Pancreas (tissue), 10 donors: ENCODE data around the gene PAIP2. TPM values are rescaled to one million over a fixed set of nuclear protein-coding genes. Genes with fewer than 3 reads are reported as not detected.

Source experiments
- ATAC-seq, 4 donors: fragments of 200-7000 bp; cut with Tn5 transposase; one replicate each; pipeline versions ENCODE4 v1.8.0 to v1.9.1; 2020; ENCODE audit warnings: mild to moderate bottlenecking in 4 of 4, moderate library complexity in 4 of 4
- DNase-seq, 6 donors: peaks; one replicate each; pipeline ENCODE4 v3.0.0-alpha.2; 2020
- FAIRE-seq: peaks from 2 replicates; lab custom pipeline; 2012; peaks lifted over from hg19 to GRCh38; lab: Jason Lieb, UNC
- H3K27ac ChIP-seq, 4 donors: fragments of 200-600 bp; sonication (generic); 1 replicate in 3 of 4; 2 replicates in 1 of 4; pipeline versions ENCODE4 v1.5.0 to v1.8.0; 2020
- H3K27me3 ChIP-seq, 4 donors: fragments of 200-600 bp; one replicate each; pipeline ENCODE4 v1.8.0; 2021
- H3K36me3 ChIP-seq, 3 donors: fragments of 200-600 bp; sonication (generic) in 1 of 3; one replicate each; pipeline versions ENCODE4 v1.5.0 to v1.8.0; 2020 to 2021
- H3K4me1 ChIP-seq, 3 donors: fragments of 200-600 bp; one replicate each; pipeline ENCODE4 v1.8.0; 2021
- H3K4me3 ChIP-seq, 4 donors: fragments of 200-600 bp; sonication (generic) in 2 of 4; one replicate each; pipeline versions ENCODE4 v1.5.0 to v1.8.0; 2020 to 2021
- H3K9me3 ChIP-seq, 4 donors: fragments of 200-600 bp; one replicate each; pipeline ENCODE4 v1.8.0; 2021
- CTCF ChIP-seq, 4 donors: fragments of 200-600 bp; sonication (generic) in 3 of 4; IDR thresholded peaks; one replicate each; pipeline versions ENCODE4 v1.5.0 to v1.8.0; 2021; ENCODE audit warnings: antibody characterized with exemption in 4 of 4
- WGBS, 2 donors: extraction: QIAGEN DNeasy Blood & Tissue Kit; methylation state at CpG; one replicate each; pipeline ENCODE4 v1.1.7; 2013; 5-methylcytosine and 5-hydroxymethylcytosine counted together
- intact Hi-C, 3 donors: fragments of 100-400 bp; cut with DNase I; formaldehyde crosslinking; loops; one replicate each; pipeline versions ENCODE4 v1.11.1 to v1.14.2; 2022
- polyA plus RNA-seq, 2 donors: library from polyadenylated mRNA; stranded (reverse); fragments of 200-250 nt; gene quantifications; one replicate each; pipeline ENCODE4 v1.2.3, GENCODE V29; 2013
- total RNA-seq, 6 donors: library from RNA; stranded (reverse); fragmentation: NEBNext Ultra II Directional in 4 of 6; extraction: Animal tissue kit (Norgen Biotek cat#: 25700) in 4 of 6; gene quantifications; one replicate each; pipeline versions ENCODE4 v1.2.1 to v1.2.4, GENCODE V29; 2021 to 2023
- donor health status: healthy with polysubstance abuse.
- donor health status: DM: no; HTN: no; CAD: no; lungs with moderate emphysema.
- donor health status: DM: no; HTN: no; CAD: no.
- donor health status: control.
- donor health status: control.
- donor health status: Bipolar disorder and iron deficiency.
- donor health status: DM: yes; HTN: yes; CAD: no.
- donor health status: DM: no; HTN: no; CAD: no.
- donor health status: DM: no; HTN: no; CAD: no.
- donor health status: DM: yes; HTN: yes; CAD: no.

The PAIP2 gene
- total and polyA plus RNA-seq, 8 donors: 18.2 to 57.4 (median 27.3) TPM

DNA sequence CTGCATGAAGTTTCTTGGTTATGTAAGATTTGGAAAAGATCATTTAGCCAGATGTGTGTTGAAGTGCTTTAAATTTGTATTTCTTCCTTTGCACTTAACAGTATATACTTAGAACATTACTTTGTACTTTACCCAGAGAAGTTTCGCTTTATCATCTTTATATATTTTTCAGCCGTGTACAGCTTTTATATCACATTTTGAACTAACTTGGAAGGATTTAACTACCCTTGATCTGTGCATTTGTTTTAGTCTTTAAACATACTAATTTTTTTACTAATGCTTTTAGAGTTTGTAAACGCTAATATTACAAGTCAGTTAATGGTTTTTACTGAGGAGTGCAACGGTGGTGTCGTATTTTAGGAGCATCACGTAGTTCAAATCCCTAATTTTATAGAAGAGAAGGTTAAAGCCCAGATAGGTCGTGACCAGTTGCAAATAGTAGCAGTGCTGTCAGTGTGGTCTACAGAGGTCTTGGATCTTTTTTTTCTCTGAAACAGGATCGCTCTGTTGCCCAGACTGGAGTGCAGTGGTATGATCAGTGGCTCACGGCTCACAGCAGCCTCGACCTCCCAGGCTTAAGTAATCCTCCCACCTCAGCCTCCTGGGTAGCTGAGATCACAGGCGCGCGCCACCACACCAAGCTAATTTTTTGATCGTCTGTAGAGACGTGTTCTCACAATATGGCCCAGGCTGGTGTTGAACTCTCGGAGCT, 46.2 kb upstream of the PAIP2 start:
- FAIRE-seq (no peak), DNase-seq (no peak), ATAC-seq (no peak)
- Histone ChIP-seq H3K4me3 (peak overlapping the region; percentile 65 to 93 (median 80)), H3K36me3 (no peaks in the 10 kb centered on the region), H3K27me3 (no peaks in the 10 kb centered on the region), H3K4me1 (peaks cover 24 to 39% (median 30%) of the 10 kb centered on the region in 3 donors), H3K9me3 (no peaks in the 10 kb centered on the region), H3K27ac (peak overlapping the region in 2 of 4 donors; percentile 100)
- 30 to 36% methylated on average over 16 of the region's 16 CpGs for WGBS, 2 donors
- intact Hi-C loops: no loop called here
- TF ChIP-seq CTCF (IDR thresholded peaks at IDR 0.05): no peak

DNA sequence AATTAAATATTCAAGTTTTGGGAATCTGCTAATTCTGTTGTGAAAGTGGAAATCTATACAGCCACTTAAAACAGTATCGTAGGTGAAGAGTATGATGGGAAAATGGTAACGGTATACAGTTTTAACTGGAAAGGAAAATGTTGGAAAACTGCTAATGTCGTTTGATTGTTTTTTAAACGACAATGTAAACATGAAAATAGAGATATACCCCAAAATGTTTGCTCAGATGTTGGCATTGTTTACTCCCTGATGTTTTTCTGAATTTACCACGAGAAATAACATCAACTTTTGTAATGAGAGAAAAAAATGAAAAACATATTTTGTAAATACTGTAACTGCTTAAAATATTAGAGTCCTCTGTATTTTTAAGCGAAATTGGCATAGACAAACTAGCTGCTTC, 45.5 kb upstream of the PAIP2 start:
- Histone ChIP-seq H3K36me3 (no peaks in the 10 kb centered on the region), H3K4me1 (peaks cover 24 to 39% (median 30%) of the 10 kb centered on the region in 3 donors), H3K27ac (peak overlapping the region in 1 of 4 donors; percentile 100), H3K27me3 (no peaks in the 10 kb centered on the region), H3K9me3 (no peaks in the 10 kb centered on the region), H3K4me3 (peak overlapping the region in 1 of 4 donors; percentile 93)
- no peak for FAIRE-seq
- no peak for TF ChIP-seq CTCF (IDR thresholded peaks at IDR 0.05)
- 31 to 35% methylated on average over 6 of the region's 6 CpGs for WGBS, 2 donors
- ATAC-seq: no peak
- no peak for DNase-seq
- intact Hi-C loops: no loop called here

DNA sequence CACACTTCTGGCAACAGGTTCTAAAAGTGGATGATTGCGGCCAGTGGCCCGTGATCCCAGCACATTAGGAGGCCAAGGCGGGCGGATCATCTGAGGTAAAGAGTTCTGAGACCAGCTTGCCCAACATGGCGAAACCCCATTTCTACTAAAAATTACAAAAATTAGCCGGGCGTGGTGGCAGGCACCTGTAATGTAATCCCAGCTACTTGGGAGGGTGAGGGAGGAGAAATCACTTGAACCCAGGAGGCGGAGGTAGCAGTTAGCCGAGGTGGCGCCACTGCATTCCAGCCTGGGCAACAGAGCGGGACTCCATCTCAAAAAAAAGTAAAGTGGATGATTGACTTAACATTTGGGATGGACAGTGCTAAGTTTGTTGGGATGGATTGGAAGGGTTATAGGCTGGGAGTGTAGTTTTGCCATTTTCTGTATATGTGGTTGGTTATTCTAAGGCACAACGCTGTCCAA, 44.8 kb upstream of the PAIP2 start:
- Histone ChIP-seq H3K4me3 (no peak overlapping the region), H3K9me3 (no peaks in the 10 kb centered on the region), H3K4me1 (peaks cover 29 to 44% (median 33%) of the 10 kb centered on the region in 3 donors), H3K27ac (no peak overlapping the region), H3K36me3 (no peaks in the 10 kb centered on the region), H3K27me3 (no peaks in the 10 kb centered on the region)
- intact Hi-C loops: no loop called here
- 71 to 78% methylated on average over 12 of the region's 12 CpGs for WGBS, 2 donors
- no peak for TF ChIP-seq CTCF (IDR thresholded peaks at IDR 0.05)
- ATAC-seq (no peak), FAIRE-seq (no peak), DNase-seq (no peak)

GRCh38 chr5:139297439-139298133, 44.1 kb upstream of the PAIP2 start:
- FAIRE-seq: no peak
- TF ChIP-seq CTCF (IDR thresholded peaks at IDR 0.05): no peak
- H3K27me3 ChIP-seq: no peaks in the 10 kb centered on the region
- no peak for DNase-seq
- no peaks in the 10 kb centered on the region for H3K9me3 ChIP-seq
- H3K36me3 ChIP-seq: no peaks in the 10 kb centered on the region
- no peak overlapping the region for H3K4me3 ChIP-seq
- H3K4me1 ChIP-seq: peaks cover 36 to 49% (median 40%) of the 10 kb centered on the region in 3 donors
- ATAC-seq: no peak
- no peak overlapping the region for H3K27ac ChIP-seq
- 14 to 22% methylated on average over 2 of the region's 2 CpGs for WGBS, 2 donors
- intact Hi-C loops: no loop called here
